ENCODE measurements around the gene FGFBP1.

DNA sequence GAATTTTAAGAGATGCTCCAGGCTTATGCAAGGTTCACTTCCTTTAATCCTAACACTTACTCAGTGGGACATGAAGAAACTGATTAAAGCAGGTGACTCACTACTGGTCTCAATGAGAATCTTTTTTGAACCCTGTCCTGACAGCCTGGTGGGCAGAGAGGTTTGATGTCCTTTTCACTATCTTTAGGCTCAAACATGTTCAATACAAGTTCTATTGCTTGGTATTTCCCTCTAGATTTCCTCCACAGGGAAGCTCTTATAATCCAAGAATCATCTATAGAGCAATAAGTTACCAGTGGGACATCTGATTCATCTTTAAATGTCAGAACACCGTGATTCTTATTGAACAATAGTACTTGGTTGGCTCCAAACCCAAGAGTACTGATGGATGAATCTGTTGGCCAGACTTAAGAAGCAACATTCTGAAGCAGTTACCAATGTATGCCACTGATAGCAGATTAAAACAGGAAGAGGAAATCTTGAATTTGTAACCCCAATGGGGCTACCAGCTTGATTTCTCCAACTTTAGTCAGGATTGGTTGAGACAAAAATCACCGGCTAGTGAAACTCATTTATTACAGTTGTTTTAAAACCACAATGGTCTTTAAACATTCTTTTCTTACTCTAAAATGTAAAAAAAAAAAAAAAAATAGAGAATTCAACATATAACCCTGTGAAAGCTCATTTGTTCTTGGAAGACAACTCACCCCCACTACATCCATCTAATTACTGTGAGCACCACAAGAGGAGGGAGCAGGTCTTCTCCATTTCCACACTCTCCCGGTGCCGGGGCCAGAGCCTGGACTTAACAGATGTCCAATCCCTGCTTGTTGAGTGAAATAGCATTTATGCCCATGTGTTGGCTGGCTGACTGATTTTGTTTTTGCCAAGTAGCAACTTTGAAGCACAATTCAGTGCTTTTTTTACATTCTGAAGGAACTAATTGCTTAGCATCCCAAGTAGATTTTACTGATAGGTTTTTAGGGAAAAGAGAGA, 43.3 kb downstream of the FGFBP1 start:
- no peak for TF ChIP-seq GATA2 (IDR thresholded peaks at IDR 0.05; ENCODE audit: low read depth, low read length)
- TF ChIP-seq GATA3 (IDR thresholded peaks at IDR 0.05; ENCODE audit: low read depth, low read length), result no peak
